Raji (cell line): Measurements from ENCODE around the gene LSMEM2.
A peak's percentile ranks its signal among the peaks of the same experiment; 100 is the strongest.

Experiments used
- POLR2A ChIP-seq: IDR thresholded peaks from 2 replicates; pipeline ENCODE4 v1.6.1; 2011; ENCODE audit warnings: low read depth, low read length, control low read depth; ENCODE audit not compliant: insufficient read depth

LSMEM2 gene

DNA sequence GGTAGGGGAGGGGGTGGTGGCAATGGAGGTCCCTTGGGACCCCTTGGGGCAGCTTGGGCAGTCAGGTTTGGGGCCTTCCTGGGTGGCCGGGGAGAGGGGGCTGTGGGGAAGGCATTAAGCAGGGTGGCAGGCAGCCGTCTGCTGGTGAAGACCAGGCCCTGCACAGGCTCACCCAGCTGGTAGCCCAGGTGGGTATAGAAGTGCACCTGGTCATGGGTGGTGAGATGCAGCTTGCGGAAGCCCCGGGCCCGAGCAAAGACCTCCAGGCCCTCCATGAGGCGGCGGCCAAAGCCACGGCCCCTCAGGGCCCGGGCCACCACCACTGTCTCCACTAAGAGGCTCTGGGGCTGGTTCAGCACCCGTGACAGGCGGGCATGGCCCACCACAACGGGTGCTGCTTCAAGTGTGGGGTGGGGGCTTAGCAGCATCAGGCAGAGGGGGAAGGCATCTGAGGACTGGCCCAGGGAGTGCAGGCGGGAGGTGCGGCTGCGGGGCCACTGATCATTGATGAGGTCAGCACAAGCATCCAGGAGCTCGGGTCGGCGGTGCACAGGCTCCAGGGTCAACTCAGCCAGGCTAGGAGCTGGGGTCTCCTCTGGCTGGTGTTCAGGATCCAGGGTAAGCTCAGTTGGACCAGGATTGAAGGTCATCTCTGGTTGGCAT is 18.0 kb downstream of the LSMEM2 start:
- TF ChIP-seq POLR2A: no peak

DNA sequence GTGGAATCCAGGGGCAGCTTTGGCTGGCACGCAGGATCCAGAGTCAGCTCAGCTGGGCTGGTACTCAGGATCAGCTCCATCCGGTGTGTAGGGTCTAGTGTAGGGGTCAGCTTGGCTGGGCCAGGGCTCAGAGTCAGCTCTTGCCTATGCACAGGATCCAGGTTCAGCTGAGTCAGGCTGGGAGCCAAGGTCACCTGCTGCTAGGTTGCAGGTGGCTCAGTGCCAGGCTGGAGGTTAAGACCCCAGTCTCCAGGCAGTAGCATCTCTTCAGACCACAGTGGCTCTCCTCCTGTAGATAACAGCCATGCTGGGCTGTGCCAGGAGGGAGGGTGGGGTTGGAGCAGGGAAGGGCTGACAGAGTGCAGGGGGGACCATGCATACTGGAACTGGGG is 18.5 kb downstream of the LSMEM2 start:
- TF ChIP-seq POLR2A: no peak

DNA sequence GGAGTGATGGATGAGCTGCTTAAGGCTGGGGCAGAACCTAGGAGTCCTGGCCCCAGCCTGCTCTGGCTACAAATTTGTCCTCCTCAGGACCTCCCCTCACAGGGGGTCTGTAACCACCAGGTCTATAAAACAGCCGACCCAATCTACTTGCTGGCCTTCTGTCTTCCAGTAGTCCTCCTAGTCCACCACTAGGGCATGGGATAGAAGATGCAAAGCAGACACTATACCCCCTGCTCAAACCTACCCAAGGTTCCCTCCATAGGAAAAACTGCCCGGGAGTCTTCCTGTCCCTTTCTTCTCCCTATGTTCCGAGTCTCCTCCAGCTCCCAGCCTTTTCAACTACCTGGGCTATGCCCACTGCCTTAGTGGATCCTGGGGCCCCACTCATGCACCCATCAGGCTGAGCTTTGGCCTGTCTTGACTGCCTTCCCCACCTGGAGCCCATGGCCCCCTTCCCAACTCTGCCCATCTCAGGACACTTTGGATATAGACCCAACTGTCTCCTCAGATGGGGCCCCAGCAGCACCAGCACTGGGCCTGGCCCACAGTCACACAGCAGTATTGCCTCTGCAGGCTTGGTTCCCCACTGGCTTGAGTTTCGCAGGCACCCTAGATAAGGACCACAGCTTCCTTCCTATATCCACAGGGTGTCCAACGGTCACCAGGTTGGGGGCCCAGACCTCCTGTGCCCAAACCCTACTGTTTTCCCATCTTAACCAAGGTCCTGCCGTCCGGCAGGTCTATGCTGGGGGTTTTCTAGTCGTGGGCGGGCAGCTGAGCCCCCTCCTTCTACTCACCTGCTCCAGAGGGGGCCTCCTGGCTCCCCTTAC is 19.2 kb downstream of the LSMEM2 start:
- no peak for TF ChIP-seq POLR2A

DNA sequence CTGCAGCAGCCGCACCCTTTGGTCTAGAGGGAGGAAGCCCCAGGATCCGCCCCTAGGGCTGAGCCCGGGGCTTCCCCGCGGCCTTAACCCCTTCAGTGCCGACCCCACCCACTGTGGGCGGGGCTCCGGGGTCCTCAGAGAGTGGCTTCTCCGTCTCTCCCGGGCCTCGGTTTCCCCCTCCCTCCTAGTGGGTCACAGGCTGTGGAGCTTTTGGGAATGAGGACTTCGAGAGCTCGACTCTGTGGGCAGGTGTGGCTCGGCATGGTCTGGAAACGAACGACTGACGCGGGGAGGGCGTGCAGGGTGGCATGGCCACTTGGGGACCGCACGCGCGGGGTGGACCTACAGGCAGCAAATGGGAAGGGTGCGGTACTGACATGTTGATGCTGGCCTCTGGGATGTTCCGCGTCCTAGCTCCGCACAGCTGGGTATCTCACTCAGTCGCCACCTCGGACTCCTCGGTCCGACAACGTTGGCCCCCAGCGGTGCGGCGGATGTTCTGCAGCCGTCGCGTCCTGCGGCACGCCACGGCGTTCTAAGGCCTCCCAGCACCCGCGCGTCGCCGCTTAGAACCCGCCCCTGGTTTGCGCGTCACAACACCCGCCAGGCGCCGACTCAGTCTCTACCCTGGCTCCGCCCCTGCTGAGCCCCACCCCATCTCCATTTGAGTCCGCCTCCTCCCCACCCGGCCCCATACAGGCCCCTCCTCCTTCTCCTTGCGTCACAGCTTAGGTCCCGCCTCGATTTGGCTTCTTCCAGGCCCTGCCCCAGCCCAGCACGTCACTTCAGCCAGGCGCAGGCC is 20.1 kb downstream of the LSMEM2 start, which contains the start of the genes HYAL3 and NAA80:
Gene HYAL3, minus strand, starts transcription at position 570 of the 802 bp plus-strand sequence. CDS start 3,803 bp downstream, outside the sequence.
Gene NAA80, minus strand, starts transcription at position 570 of the 802 bp plus-strand sequence. CDS start 1,942 bp downstream, outside the sequence.
- peak; percentile 98 for TF ChIP-seq POLR2A

DNA sequence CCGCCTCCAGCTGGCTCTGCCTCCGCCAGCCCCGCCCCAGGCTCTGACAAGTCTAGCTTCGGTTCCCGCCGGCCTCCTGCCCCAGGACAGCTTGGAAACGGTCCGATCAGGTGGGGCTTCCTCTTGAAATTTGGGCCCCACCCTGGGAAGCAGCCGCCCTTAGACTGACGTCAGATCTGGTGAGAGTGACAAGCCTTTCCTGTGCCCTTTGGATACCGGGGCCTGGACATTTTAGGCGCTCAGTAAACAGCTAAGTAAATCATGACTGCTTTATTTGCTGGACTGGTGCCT is 20.7 kb downstream of the LSMEM2 start:
- TF ChIP-seq POLR2A: no peak

DNA sequence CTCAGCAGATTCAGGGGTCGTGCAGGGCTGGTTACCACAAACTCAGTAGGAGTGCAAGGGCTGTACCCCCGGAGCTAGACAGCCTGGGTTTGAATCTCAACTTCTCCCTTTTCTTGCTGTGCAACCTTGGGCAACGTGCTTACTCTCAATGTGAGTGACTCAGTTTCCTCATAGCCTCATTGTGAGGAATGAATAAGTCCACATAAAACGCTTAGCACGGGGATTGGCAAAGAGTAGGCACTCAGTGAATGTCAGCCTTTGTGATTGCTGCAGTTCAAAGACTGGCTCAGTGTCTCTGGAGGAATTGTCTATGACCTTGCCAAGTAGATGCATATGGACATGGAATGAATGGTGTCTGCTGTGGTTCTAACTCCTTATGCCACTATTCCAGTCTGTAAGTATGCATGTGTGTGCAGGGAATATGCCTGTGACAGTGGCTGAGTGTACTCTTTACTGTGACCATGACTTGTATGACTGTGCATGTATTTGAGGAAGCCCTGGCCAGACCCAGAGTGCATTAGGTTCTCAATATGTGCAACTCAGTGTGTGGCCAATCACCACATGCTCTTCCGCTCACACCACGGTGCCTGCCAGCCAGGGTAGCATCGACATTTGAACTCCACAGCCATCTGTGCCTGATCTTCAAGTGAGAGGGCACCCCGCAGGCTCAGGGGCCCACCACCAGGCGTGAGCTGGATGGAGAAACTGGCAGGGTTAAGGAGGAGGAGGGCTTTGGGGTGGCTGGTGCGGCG is 21.2 kb downstream of the LSMEM2 start:
- TF ChIP-seq POLR2A: no peak

DNA sequence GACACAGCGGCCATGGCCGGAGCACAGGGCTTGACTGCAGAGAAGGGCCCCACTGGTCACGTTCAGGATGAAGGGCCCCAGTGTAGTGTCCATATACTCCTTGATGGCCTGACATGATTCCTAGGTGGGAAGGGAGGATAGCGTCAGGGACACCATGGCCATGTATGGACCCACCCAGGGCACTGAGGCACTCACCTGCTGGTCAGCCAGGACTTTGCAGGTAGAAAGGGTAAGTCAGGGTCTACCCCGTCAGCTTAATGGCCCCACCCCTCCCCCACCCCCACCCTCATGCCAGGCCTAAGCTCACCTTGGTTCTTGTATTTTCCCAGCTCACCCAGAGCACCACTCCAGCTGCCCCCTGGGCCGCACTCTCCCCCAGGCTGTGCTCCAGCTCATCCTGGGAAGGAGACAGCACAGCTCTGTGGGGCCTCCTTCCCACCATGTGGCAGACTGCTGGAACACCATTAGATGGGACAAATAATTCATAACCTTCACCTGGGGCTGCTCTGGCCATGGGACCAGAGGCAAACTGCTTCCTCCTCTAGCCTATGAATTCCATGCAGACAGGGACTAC is 21.9 kb downstream of the LSMEM2 start:
- TF ChIP-seq POLR2A: no peak

DNA sequence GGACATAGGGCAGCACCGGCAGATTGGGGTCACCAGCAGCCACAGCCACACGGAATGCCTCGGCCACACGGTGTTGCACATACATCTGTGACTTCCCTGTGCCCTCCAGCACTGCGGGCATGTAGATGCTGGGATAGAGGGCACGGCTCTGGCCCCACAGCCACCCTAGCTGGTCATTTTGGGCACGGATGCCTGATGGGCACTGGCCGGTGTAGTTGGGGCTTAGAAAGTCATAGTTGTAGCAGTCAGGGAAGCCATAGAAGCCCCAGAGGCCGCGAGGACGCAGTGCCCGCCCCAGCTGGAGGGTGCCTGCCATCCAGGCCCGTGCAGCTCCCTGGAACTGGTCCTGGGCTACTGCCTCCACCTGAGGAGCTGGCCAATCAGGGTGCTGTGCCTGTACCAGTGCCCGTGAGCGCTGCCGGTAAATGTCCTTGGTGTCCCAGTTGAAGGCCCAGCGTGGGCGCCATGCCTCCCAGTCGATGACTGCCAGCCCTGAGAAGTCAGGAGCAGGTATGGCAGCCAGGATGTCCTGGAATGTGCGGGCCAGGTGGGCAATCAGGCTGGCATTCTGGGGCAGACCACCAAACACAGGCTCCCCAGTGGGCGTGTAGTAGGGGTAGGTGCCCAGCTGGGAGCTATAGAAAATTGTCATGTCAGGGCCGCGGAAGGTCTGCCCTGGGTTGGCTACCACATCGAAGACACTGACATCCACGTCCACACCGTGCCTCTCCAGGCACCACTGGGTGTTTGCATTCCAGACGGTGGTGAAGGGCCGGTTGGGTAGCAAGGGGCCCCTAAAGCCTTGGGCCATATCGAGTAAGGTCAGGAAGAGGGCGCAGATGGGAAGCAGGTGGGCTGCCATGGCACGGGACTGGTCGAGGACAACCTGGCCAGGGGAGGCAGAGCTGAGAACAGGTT is 23.5 kb downstream of the LSMEM2 start:
- TF ChIP-seq POLR2A: no peak

DNA sequence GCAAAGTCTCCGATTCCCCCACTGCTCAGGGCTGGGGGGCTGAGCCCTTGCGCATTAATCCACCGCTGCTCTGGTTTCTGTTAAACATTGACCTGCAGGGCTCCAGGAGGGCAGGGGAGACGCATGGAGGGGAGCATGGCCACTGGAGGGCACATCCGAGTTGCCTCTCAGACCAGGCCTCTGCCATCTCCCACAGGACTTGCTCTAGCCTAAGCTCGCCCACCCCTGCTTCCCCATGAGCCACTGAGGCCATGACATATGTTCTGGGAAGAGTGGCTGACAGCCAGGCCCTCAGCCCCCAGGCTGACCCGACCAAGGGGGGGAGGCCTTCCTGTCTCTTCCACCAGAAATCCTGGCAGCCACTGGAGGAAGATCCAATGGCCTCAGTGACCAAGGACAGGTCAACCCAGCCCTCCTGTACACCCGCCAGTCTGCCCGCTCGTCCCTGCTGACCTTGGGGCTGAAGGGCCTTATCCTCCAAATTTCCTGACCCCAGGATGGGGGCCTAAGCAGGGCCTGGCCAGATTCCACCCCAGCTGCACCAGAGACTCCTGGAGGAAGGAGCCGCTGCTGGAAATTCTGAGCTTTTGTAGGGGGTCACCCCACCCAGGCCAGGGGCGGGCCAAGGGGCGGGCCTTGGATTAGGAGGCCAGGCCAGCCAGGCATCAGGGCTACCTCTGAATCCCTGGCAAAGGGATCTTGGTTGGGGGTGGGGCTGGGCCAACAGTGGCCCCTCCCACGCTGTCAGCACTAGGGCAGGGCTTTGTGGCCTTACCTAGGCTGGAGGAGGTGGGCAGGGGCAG is 24.3 kb downstream of the LSMEM2 start, which contains the start of gene HYAL1:
Gene HYAL1, minus strand, starts transcription at position 562 of the 803 bp plus-strand sequence. CDS start 618 bp downstream, outside the sequence.
- no peak for TF ChIP-seq POLR2A

DNA sequence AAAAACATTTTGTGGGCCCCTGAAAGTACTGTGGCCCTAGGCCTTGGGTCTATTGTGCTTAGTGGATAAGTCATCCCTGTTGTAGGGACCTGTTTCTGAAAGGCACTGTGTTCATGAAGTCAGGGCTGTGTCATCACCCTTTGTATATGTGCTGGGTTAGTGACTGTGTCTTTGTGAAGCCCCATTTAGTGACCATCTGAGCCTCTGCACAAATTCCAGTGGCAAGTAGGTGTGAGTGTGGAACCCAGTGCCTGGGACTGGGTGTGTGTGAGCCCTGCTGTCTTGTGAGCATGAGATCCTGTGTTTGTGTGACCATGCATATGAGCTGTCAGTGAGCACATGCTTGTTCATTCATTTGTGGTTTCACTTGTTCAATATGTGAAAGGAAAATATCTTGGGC is 25.7 kb downstream of the LSMEM2 start:
- no peak for TF ChIP-seq POLR2A

DNA sequence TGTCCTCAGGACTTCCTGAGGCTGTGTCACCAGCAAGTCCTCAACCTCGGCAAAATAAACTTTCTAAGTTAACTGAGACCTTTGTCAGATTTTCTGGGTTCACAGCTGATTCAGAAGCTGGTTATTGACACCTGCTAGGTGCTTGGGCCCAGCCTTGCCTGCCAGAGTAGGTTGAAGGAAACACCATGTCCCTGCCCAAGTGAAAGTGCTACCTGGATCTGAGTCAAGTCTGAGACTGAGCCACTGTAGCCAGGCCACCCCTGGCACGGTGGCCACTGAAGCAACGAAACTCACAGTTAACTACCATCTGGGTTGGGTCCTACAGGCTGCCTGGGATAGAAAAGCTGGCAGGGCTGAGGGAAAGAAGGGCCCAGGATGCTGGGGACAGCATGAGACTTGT is 35.5 kb downstream of the LSMEM2 start:
- TF ChIP-seq POLR2A: no peak

DNA sequence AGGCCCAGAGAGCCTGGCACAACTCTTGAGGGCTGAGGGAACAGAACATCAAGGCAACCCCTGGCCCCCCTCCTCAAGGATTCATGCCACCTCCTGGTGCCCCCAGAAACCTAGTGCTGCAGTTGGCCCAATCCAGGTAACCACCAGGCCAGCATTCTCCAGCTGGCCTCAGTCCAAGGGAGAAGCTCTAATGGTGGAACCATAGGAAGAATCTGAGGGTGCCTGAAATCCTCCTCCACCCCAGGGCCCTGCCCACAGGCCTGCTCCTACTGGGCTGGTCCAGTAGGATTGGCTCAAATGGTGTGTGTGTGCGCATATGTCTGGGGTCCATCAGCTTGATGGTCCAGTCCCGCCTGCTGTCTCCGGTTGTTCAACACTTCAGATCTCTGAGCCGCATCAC is 35.9 kb downstream of the LSMEM2 start:
- no peak for TF ChIP-seq POLR2A
